HepG2 (cell line): ENCODE measurements around the gene C11orf21. TPM values are rescaled to one million over a fixed set of nuclear protein-coding genes. Genes with fewer than 3 reads are reported as not detected.

Experiments used
- ATAC-seq: fragments of 200-7000 bp; cut with Tn5 transposase; 3 replicates; pipeline ENCODE4 v1.9.1; 2020; ENCODE audit warnings: mild to moderate bottlenecking, moderate library complexity
- BruUV-seq: library from RNA; stranded (reverse); fragments of 400-500 nt; replicated peaks from 2 replicates; lab custom pipeline; 2021; lab: Mats Ljungman, UMichigan
- CTCF ChIA-PET: fragments of 300-600 bp; formaldehyde crosslinking; extraction: SDS; loops from one replicate; lab custom pipeline; 2021; ENCODE audit warnings: low total read pairs, inconsistent platforms, low intra/inter-chr PET ratio; lab: Yijun Ruan, JAX
- POLR2A ChIA-PET: fragments of 350-600 bp; sonication (Branson Sonifier 250); formaldehyde crosslinking; loops from one replicate; lab custom pipeline; 2020; ENCODE audit warnings: antibody characterized with exemption, inconsistent platforms; lab: Yijun Ruan, JAX
- DNase-seq: peaks from one replicate; pipeline ENCODE4 v3.0.0-alpha.2; 2015; ENCODE audit warnings: low spot score
- FAIRE-seq: peaks from 3 replicates; lab custom pipeline; 2011; peaks lifted over from hg19 to GRCh38; lab: Jason Lieb, UNC
- H2AFZ ChIP-seq: one replicate; pipeline ENCODE4 v1.6.1; 2011; ENCODE audit warnings: low read length, inconsistent platforms
- H3K27ac ChIP-seq: fragments of 300-600 bp; 3 replicates; pipeline ENCODE4 v1.8.0; 2011; ENCODE audit warnings: mixed run types, mild to moderate bottlenecking, mixed read lengths, low read length, inconsistent platforms; ENCODE audit not compliant: insufficient read depth; ENCODE audit errors: extremely low read length
- H3K27me3 ChIP-seq, 2 experiments: fragments of 200-600 bp in 1 of 2; 2 replicates in 1 of 2; 3 replicates in 1 of 2; pipeline versions ENCODE4 v1.6.0 to v1.8.0; 2011; ENCODE audit warnings: low read length in 2 of 2, mild to moderate bottlenecking in 2 of 2, moderate library complexity in 2 of 2, inconsistent platforms in 1 of 2; ENCODE audit not compliant: insufficient read depth in 2 of 2, control insufficient read depth in 1 of 2
- H3K36me3 ChIP-seq, 2 experiments: fragments of 200-600 bp in 1 of 2; replicated peaks in 1 of 2; 2 replicates in 1 of 2; 3 replicates in 1 of 2; pipeline versions ENCODE4 v1.5.1 to v1.8.0; 2011; ENCODE audit warnings: low read length in 2 of 2, inconsistent platforms in 1 of 2; ENCODE audit not compliant: insufficient read depth in 2 of 2, control insufficient read depth in 1 of 2
- H3K4me1 ChIP-seq: 2 replicates; pipeline ENCODE4 v1.5.1; 2012; ENCODE audit warnings: low read length, inconsistent platforms; ENCODE audit not compliant: insufficient read depth
- H3K4me2 ChIP-seq: 2 replicates; pipeline ENCODE4 v1.6.0; 2011; ENCODE audit warnings: low read depth, low read length, inconsistent platforms
- H3K4me3 ChIP-seq, 3 experiments: fragments of 200-600 bp in 1 of 3; sonication (generic), shearing (Covaris generic) in 1 of 3; replicated peaks in 1 of 3; 2 replicates each; pipeline ENCODE4 v1.5.1; 2011 to 2016; ENCODE audit warnings: low read length in 3 of 3, inconsistent platforms in 2 of 3, low read depth in 2 of 3, mild to moderate bottlenecking in 2 of 3, control low read depth in 1 of 3, mixed read lengths in 1 of 3; ENCODE audit not compliant: insufficient read depth in 1 of 3
- H3K79me2 ChIP-seq: one replicate; pipeline ENCODE4 v1.6.1; 2011; ENCODE audit warnings: low read length, inconsistent platforms; ENCODE audit not compliant: insufficient read depth
- H3K9ac ChIP-seq: 2 replicates; pipeline ENCODE4 v1.6.0; 2011; ENCODE audit warnings: mild to moderate bottlenecking, low read depth, low read length, inconsistent platforms; ENCODE audit not compliant: insufficient read depth
- H3K9me3 ChIP-seq: 2 replicates; pipeline ENCODE4 v1.5.1; 2012; ENCODE audit warnings: mild to moderate bottlenecking, low read length
- H4K20me1 ChIP-seq: 2 replicates; pipeline ENCODE4 v1.6.0; 2011; ENCODE audit warnings: inconsistent platforms, mild to moderate bottlenecking, low read length, moderate library complexity; ENCODE audit not compliant: insufficient read depth
- CCAR2 ChIP-seq: fragments of 200-400 bp; formaldehyde crosslinking; optimal IDR thresholded peaks from 2 replicates; pipeline ENCODE3; 2018; ENCODE audit warnings: low read depth, mild to moderate bottlenecking, low read length, moderate library complexity
- KLF9 ChIP-seq: IDR thresholded peaks from 2 replicates; pipeline ENCODE4 v1.6.1; 2016; ENCODE audit warnings: low read depth
- MAF1 ChIP-seq: sonication (generic); formaldehyde crosslinking; IDR thresholded peaks from 2 replicates; pipeline ENCODE4 v1.5.0; 2020; ENCODE audit warnings: missing genetic modification reagents, borderline replicate concordance
- NBN ChIP-seq: fragments of 450-650 bp; conservative IDR thresholded peaks from 2 replicates; pipeline ENCODE4 v1.6.1; 2017
- NFKB2 ChIP-seq: sonication (generic); formaldehyde crosslinking; IDR thresholded peaks from 2 replicates; pipeline ENCODE4 v1.4.0; 2020; ENCODE audit warnings: missing genetic modification reagents, borderline replicate concordance
- REPIN1 ChIP-seq: sonication (generic); formaldehyde crosslinking; IDR thresholded peaks from 2 replicates; pipeline ENCODE4 v1.8.0; 2022; ENCODE audit warnings: missing genetic modification reagents, low read depth, mild to moderate bottlenecking, borderline replicate concordance
- THAP11 ChIP-seq: IDR thresholded peaks from 2 replicates; pipeline ENCODE4 v1.6.1; 2016; ENCODE audit warnings: missing biosample characterization, missing genetic modification reagents
- ZBTB7A ChIP-seq: sonication (generic); formaldehyde crosslinking; IDR thresholded peaks from 2 replicates; pipeline ENCODE4 v1.8.0; 2022; ENCODE audit warnings: mild to moderate bottlenecking, missing genetic modification reagents
- ZFP41 ChIP-seq: sonication (generic); formaldehyde crosslinking; IDR thresholded peaks from 2 replicates; pipeline ENCODE4 v1.4.0; 2020; ENCODE audit warnings: mild to moderate bottlenecking, missing genetic modification reagents, borderline replicate concordance
- ZNF335 ChIP-seq: sonication (generic); formaldehyde crosslinking; IDR thresholded peaks from 2 replicates; pipeline ENCODE4 v1.4.0; 2020; ENCODE audit warnings: missing genetic modification reagents
- ZNF496 ChIP-seq: sonication (generic); formaldehyde crosslinking; IDR thresholded peaks from 2 replicates; pipeline ENCODE4 v1.8.1; 2023; ENCODE audit warnings: mild to moderate bottlenecking, moderate library complexity, missing genetic modification reagents; ENCODE audit not compliant: insufficient replicate concordance
- ZNF510 ChIP-seq: sonication (generic); formaldehyde crosslinking; IDR thresholded peaks from 2 replicates; pipeline ENCODE4 v1.4.0; 2020; ENCODE audit warnings: low read depth, mild to moderate bottlenecking, missing genetic modification reagents
- ZNF558 ChIP-seq: sonication (generic); formaldehyde crosslinking; IDR thresholded peaks from 2 replicates; pipeline ENCODE4 v1.9.0; 2022; ENCODE audit warnings: mild to moderate bottlenecking, missing genetic modification reagents, borderline replicate concordance
- ZNF614 ChIP-seq: IDR thresholded peaks from 2 replicates; pipeline ENCODE4 v1.6.1; 2018; ENCODE audit warnings: missing biosample characterization, missing genetic modification reagents, inconsistent platforms, borderline replicate concordance
- ZNF7 ChIP-seq: IDR thresholded peaks from 2 replicates; pipeline ENCODE4 v1.6.1; 2016; ENCODE audit warnings: missing biosample characterization, missing genetic modification reagents
- WGBS: methylation state at CpG from one replicate; pipeline ENCODE4 v1.1.6; 2017; ENCODE audit warnings: low lambda C conversion rate; 5-methylcytosine and 5-hydroxymethylcytosine counted together
- in situ Hi-C: cut with HindIII; loops from 2 replicates; pipeline ENCODE4 v1.10.0; 2017; ENCODE audit warnings: low pct_unique_long_range_greater_than_20kb; ENCODE audit not compliant: extremely low pct_ligation_motif_present
- intact Hi-C: fragments of 100-400 bp; cut with micrococcal nuclease; formaldehyde crosslinking; loops from one replicate; pipeline ENCODE4 v1.10.0; 2022; ENCODE audit not compliant: unreplicated experiment
- polyA plus RNA-seq, 8 experiments: library from polyadenylated mRNA; depleted of rRNA in 3 of 8; stranded (reverse) in 7 of 8; unstranded in 1 of 8; fragments of >200 nt; fragmentation: Illumina TruSeq in 4 of 8; extraction: Trizol in 4 of 8; gene quantifications; 2 replicates each; pipeline versions ENCODE4 v1.2.1 to v1.2.3, GENCODE V29; 2011 to 2016; ENCODE audit warnings: low read depth in 4 of 8, missing spikeins in 1 of 8, mixed read lengths in 1 of 8; ENCODE audit not compliant: insufficient read depth in 1 of 8
- total RNA-seq, 5 experiments: library from RNA; depleted of rRNA; stranded (reverse); fragments of >200 nt; fragmentation: Illumina TruSeq; extraction: Trizol; gene quantifications; 2 replicates each; pipeline ENCODE4 v1.2.3, GENCODE V29; 2016; ENCODE audit warnings: low read depth in 1 of 5
- TF ChIP-seq, protein P1 (sequence below): sonication (generic); formaldehyde crosslinking; IDR thresholded peaks from 2 replicates; pipeline ENCODE4 v1.5.1; 2020; ENCODE audit warnings: missing genetic modification reagents, mild to moderate bottlenecking, borderline replicate concordance

C11orf21 gene
- total and polyA plus RNA-seq, 2 of the 13 experiments (the other 11 are each of a cell fraction or from before 2014, with no cell fraction given), result 0.08 TPM; not detected in 1

DNA sequence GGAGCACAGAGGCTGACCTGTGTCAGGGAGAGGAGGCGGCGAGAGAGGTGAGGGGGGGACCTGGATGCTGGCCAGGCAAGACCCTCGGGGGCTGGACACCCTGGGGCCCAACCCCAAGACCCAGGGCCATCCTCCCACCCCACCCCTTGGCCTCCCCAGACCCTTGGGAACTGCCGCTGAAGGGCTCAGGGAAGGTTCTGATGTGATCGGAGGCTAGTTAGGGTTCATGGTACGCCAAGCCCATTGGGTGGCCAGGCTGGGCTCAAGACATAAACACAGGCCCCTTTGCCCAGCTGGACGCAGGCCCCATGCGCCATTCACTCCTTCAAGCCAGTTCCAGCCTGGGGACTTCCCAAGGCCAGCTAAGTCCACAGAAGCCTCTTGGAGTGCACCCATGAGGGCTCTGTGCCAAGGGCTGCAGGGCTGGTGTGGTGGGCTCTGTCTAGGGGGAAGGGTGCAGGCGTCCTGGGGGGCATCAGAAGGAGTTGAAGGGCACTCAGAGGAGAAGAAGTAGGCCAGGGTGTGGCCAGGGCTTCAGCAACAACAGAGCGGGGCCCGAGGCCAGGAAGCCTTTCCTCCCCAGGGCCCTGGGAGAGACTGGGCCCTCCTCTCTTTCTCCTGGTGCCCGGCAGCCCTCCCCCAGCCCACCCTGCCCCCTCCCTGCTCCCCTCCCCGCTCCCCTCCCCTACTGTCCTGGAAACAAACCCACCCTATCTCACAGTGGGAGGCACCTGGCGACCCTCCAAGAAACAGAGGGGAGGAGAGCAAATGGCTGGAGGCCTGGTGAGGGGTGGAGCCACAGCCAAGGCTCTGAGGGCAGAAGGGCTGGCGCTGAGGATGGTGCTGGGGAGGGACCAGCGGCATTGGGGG is 13.0 kb upstream of the C11orf21 start:
- ChIA-PET CTCF (no interaction called here), POLR2A (no interaction called here)
- H3K9ac ChIP-seq, result no peak overlapping the region
- peaks cover 14 to 37% of the 10 kb centered on the region in 2 experiments; a peak in 3 of 5 replicates for H3K27me3 ChIP-seq
- intact Hi-C loops, result loop anchor here (10.0 kb wide), 1 partner anchor 220 kb away; no protein-coding TSS in a partner anchor
- no peaks in the 10 kb centered on the region for H3K79me2 ChIP-seq
- no TSS peak for BruUV-seq
- no peaks in the 10 kb centered on the region for H3K4me1 ChIP-seq
- no peak overlapping the region for H3K4me2 ChIP-seq
- H3K9me3 ChIP-seq, result no peaks in the 10 kb centered on the region
- H3K27ac ChIP-seq, result no peak overlapping the region
- in situ Hi-C loops, result loop anchor here (5.0 kb wide), 2 partner anchors 103 to 213 kb away; no protein-coding TSS in a partner anchor
- no peak for DNase-seq
- H2AFZ ChIP-seq, result no peak overlapping the region
- no peak for FAIRE-seq
- no peak for TF ChIP-seq THAP11 (CRISPR knock-in tag)
- TF ChIP-seq MAF1 (CRISPR knock-in tag), result no peak
- TF ChIP-seq, protein P1, sequence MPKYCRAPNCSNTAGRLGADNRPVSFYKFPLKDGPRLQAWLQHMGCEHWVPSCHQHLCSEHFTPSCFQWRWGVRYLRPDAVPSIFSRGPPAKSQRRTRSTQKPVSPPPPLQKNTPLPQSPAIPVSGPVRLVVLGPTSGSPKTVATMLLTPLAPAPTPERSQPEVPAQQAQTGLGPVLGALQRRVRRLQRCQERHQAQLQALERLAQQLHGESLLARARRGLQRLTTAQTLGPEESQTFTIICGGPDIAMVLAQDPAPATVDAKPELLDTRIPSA, result no peak
- no peak for TF ChIP-seq ZNF496 (CRISPR knock-in tag)
- no peak for TF ChIP-seq NBN
- TF ChIP-seq KLF9 (CRISPR knock-in tag), result no peak
- TF ChIP-seq NFKB2 (CRISPR knock-in tag), result no peak
- TF ChIP-seq ZNF614 (CRISPR knock-in tag), result no peak
- no peak for TF ChIP-seq CCAR2
- TF ChIP-seq ZNF510, result no peak
- TF ChIP-seq ZNF335 (CRISPR knock-in tag), result no peak
- TF ChIP-seq ZNF558 (CRISPR knock-in tag), result no peak
- TF ChIP-seq ZNF7 (CRISPR knock-in tag), result no peak
- TF ChIP-seq ZBTB7A (CRISPR knock-in tag), result no peak
- no peak for TF ChIP-seq ZFP41 (CRISPR knock-in tag)
- no peak for TF ChIP-seq REPIN1 (CRISPR knock-in tag)
- WGBS, result 31% methylated on average over 7 of the region's 16 CpGs
- H3K36me3 ChIP-seq, result no peaks in the 10 kb centered on the region
- ATAC-seq, result no peak
- no peaks in the 10 kb centered on the region for H4K20me1 ChIP-seq
- no peak overlapping the region for H3K4me3 ChIP-seq
